Activated CD4-positive, alpha-beta T cell treated with anti-CD3 and anti-CD28 coated beads for 36 hours (primary cell): ENCODE data around the gene GSC2. TPM values are rescaled to one million over a fixed set of nuclear protein-coding genes. Genes with fewer than 3 reads are reported as not detected.
A peak's percentile ranks its signal among the peaks of the same experiment; 100 is the strongest.

Experiments used
- ATAC-seq: fragments of 200-7000 bp; cut with Tn5 transposase; one replicate; pipeline ENCODE4 v1.10.0; 2021; ENCODE audit warnings: mild to moderate bottlenecking, moderate library complexity
- CTCF ChIA-PET: fragments of 350-600 bp; sonication (Branson Sonifier 250); formaldehyde crosslinking; loops from one replicate; lab custom pipeline; 2021; ENCODE audit warnings: antibody characterized with exemption; lab: Charles Lee
- POLR2A ChIA-PET: fragments of 350-600 bp; sonication (Branson Sonifier 250); formaldehyde crosslinking; loops from one replicate; lab custom pipeline; 2021; ENCODE audit warnings: antibody characterized with exemption, inconsistent platforms; lab: Charles Lee
- DNase-seq: peaks from one replicate; pipeline ENCODE4 v3.0.0-alpha.2; 2020
- H3K27ac Mint-ChIP-seq: one replicate; pipeline ENCODE4 v1.8.0; 2021; ENCODE audit warnings: mixed read lengths
- H3K27me3 Mint-ChIP-seq: one replicate; pipeline ENCODE4 v1.8.0; 2021; ENCODE audit warnings: mixed read lengths
- H3K36me3 Mint-ChIP-seq: one replicate; pipeline ENCODE4 v1.8.0; 2021; ENCODE audit warnings: low read depth, mixed read lengths
- H3K4me1 Mint-ChIP-seq: one replicate; pipeline ENCODE4 v1.8.0; 2021; ENCODE audit warnings: mixed read lengths
- H3K4me3 Mint-ChIP-seq: one replicate; pipeline ENCODE4 v1.8.0; 2021; ENCODE audit warnings: mild to moderate bottlenecking, moderate library complexity, mixed read lengths
- H3K9me3 Mint-ChIP-seq: one replicate; pipeline ENCODE4 v1.8.0; 2021; ENCODE audit warnings: low read depth, mixed read lengths
- intact Hi-C, 2 experiments: fragments of 100-400 bp; cut with DNase I in 1 of 2; cut with micrococcal nuclease in 1 of 2; formaldehyde crosslinking; loops; one replicate each; pipeline versions ENCODE4 v1.14.2 to v1.15.1; 2022 to 2024; cut with DNase I, micrococcal nuclease
- total RNA-seq, 2 experiments: library from RNA; stranded (reverse); gene quantifications; one replicate each; pipeline ENCODE4 v1.2.3, GENCODE V29; 2021

Gene GSC2
- total RNA-seq, 2 experiments from 2014 or later = not detected

DNA sequence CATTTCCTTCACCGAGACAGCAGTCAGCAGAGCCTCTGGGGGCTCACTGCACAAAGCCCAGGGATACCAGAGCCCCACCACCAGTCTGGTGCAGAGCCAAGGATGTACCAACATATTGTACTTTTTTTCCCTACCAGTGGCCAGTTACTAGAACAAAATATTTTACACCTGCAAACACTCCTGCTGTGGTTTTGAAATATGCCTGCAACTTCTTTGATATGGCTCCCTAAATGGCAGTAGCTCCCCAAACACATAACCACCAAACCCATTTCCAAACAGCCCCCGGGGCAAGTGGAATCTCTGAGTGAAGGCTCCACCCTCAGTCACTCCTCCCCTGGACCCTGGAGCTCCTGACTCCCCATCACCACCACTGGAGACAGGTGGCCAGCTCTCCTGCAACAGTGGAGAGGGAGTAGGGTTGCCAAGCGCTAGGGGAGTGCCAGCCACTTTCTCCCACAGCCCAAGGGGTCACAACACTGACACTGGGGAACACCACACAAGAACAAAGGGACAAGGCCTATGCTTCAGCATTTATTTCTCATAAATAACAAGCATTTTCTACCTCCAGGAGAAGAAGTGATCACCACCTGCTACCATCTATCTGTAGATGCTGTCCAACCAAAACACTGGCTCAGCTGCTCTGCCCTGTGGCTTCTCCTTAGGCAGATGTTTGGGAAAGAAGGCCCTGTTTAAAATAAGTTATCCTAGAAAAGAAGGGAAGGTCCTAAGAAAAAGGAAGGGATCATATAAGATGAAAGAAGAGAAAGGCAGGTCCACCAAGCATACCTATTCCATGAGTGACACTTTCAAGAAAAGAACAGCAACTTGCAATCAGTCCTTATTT is 43.0 kb downstream of the GSC2 start:
- Mint-ChIP-seq H3K36me3 (peaks cover under 1% of the 10 kb centered on the region), H3K4me3 (no peak overlapping the region), H3K27me3 (no peaks in the 10 kb centered on the region), H3K4me1 (peaks cover 66% of the 10 kb centered on the region), H3K27ac (no peak overlapping the region), H3K9me3 (no peaks in the 10 kb centered on the region)
- ATAC-seq (no peak), DNase-seq (no peak)
- ChIA-PET POLR2A (no interaction called here), CTCF (interaction anchor here (0.6 to 1.8 kb wide), 8 partner anchors 8 to 372 kb away, joined by 3 to 7 read pairs (median 4); partner anchors contain the start of genes ESS2 and UFD1)
- intact Hi-C loops = loop anchor here (5.0 to 10.0 kb wide), 3 partner anchors 70 to 188 kb away; partner anchors contain the start of genes CLTCL1 (in 2 of the 2) and SLC25A1 (in 1 of the 2)

DNA sequence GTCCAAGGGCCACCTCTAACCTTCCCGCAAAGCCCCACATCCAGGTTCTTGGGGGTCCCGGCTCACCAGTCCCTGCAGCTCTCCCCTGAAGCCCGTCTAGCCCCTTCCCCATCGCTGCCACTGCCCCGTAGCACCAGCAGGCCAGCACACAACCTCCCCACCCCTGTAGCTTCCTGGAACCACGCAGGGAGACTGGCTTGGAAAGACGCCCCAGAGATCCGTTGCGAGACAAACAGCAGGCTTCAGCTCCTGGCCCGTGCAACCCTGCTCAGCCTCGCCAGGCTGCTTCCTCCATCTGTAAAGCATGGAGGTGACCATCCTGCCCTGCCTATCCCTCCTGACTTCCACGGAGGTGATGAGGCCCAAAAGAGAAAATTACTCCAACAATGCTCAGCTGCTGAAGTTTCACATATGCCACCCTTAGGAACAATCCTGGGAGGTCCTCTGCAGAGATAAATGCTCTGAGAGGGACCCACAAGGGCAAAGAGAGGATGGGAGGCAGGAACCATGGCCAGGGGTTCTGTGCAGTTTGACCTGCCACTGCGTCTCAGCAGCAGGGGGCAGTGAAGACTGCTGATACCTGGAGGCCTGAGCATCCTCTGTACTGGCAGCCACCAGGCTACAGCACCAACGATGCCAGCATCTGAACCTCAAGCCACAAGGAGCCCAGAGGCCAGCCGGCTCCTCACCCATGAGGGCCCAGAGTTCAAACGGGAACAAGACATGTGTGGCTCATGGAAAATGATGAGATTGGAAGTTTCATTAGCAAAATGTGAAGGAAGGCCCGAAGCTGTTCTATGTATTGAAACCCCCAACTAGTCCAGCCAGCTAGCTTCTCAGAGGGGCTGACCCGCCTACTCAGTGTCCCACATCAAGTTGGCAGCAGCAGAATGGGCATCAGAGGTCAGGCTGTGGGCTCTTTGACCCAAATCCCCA is 44.0 kb downstream of the GSC2 start:
- ChIA-PET POLR2A (no interaction called here), CTCF (interaction anchor here (0.6 to 1.4 kb wide), 6 partner anchors 9 to 373 kb away, joined by 3 to 5 read pairs (median 3); partner anchors contain the start of gene UFD1)
- Mint-ChIP-seq H3K36me3 (peaks cover 5% of the 10 kb centered on the region), H3K4me1 (peaks cover 65% of the 10 kb centered on the region), H3K27me3 (no peaks in the 10 kb centered on the region), H3K4me3 (no peak overlapping the region), H3K27ac (peak overlapping the region; percentile 33), H3K9me3 (no peaks in the 10 kb centered on the region)
- ATAC-seq (peak; percentile 45), DNase-seq (peak; percentile 67)
- intact Hi-C loops = loop anchor here (5.0 to 10.0 kb wide), 3 partner anchors 71 to 189 kb away; partner anchors contain the start of genes CLTCL1 (in 2 of the 2) and SLC25A1 (in 1 of the 2)

DNA sequence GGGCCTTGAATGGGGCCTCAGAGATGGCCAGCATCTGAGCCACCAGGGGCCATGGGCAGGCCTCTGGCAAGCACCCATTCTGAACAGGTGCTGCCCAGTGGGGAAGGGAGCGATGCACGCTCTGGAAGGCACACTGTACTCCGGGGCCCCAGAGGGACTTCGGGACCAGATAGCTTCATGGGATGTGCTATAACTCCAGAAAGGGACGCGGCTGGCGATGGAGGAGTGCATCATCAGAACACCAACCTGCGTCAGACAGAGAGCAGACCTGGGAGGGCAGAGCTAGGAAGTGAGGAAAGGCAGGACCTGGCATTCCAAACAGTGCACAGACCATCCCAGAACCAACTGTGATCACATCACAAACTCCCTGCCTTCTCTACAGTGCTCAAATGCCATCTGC is 44.6 kb downstream of the GSC2 start:
- POLR2A ChIA-PET = no interaction called here
- H3K36me3 Mint-ChIP-seq = peaks cover 5% of the 10 kb centered on the region
- no peak overlapping the region for H3K4me3 Mint-ChIP-seq
- peaks cover 60% of the 10 kb centered on the region for H3K4me1 Mint-ChIP-seq
- DNase-seq (no peak), ATAC-seq (no peak)
- H3K27ac Mint-ChIP-seq = no peak overlapping the region
- intact Hi-C loops = loop anchor here (5.0 to 10.0 kb wide), 3 partner anchors 72 to 189 kb away; partner anchors contain the start of genes CLTCL1 (in 2 of the 2) and SLC25A1 (in 1 of the 2)
- H3K27me3 Mint-ChIP-seq = no peaks in the 10 kb centered on the region
- H3K9me3 Mint-ChIP-seq = no peaks in the 10 kb centered on the region
- CTCF ChIA-PET = interaction anchor here (1.0 to 1.4 kb wide), 2 partner anchors 10 to 56 kb away, joined by 3 read pairs; no protein-coding TSS in a partner anchor

DNA sequence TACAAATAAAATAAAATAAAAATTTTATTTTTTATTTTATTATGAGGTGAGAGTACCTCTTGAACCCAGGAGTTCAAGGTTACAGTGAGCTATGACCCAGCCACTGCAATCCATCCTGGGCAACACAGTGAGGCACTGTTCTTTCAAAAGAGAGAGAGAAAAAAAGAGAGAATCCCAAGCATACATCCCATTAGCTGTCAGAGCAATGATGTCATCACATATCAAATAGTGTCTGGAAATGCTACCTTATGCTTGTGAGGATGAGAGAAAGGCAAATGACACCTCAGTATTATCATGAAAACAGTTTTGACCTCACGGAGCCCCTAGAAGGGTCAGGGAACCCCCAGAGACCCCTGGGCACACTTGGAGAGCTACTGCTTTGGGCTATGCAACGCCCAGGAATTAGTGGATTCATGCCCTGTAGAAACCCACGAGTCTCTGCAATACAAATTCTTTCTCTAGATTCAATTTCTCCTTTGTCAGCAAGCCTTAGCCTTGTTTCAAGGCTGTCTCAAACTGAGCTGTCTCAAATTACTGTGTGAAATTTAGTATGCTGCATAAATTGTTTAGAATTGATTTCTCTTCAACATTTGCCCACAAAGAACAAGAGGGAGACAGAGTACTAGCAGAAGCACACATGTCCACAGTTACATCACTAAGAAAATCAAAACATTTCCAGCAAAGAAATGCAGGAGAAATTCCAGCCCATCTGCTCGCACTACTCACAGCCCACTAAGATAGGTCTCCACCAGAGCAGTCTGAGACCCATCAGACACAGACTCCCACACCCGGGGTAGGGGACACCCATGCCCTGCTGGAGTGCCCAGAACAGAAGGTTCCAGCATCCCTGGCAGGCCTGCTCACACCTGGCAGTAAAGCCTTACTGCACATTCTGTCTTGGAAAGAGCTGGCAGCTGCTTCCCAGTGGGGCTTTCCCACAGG is 45.9 kb downstream of the GSC2 start:
- no peaks in the 10 kb centered on the region for H3K27me3 Mint-ChIP-seq
- DNase-seq (no peak), ATAC-seq (no peak)
- H3K4me1 Mint-ChIP-seq = peaks cover 52% of the 10 kb centered on the region
- CTCF ChIA-PET = interaction anchor here (0.5 to 1.4 kb wide), 5 partner anchors 11 to 429 kb away, joined by 3 to 4 read pairs (median 3); no protein-coding TSS in a partner anchor
- no peaks in the 10 kb centered on the region for H3K9me3 Mint-ChIP-seq
- no peak overlapping the region for H3K27ac Mint-ChIP-seq
- intact Hi-C loops = loop anchor here in 1 of 2 experiments (10.0 kb wide), 1 partner anchor 191 kb away; the partner anchor contains the start of gene CLTCL1
- POLR2A ChIA-PET = no interaction called here
- H3K4me3 Mint-ChIP-seq = no peak overlapping the region
- peaks cover 5% of the 10 kb centered on the region for H3K36me3 Mint-ChIP-seq

DNA sequence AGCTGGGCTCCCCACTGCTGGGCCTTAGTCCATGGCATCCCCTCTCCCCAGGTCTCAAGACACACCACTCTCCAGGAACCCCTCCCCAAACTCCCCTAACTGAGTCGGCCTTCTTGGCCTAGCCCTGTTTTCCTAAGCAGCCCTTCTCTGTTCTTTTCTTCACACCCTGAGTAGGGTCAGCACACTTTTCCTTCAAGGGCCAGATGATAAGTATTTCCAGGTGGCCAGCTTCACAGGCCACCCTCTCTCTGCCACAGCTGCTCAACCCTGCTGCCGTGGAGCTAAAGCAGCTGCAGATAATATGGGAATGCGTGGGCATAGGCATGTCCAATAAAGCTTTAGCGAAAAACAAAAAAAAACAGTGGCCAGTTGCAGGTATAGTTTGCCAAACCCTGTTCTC is 51.9 kb downstream of the GSC2 start:
- ATAC-seq (no peak), DNase-seq (no peak)
- Mint-ChIP-seq H3K4me3 (no peak overlapping the region), H3K27me3 (no peaks in the 10 kb centered on the region), H3K27ac (no peak overlapping the region), H3K9me3 (no peaks in the 10 kb centered on the region), H3K4me1 (peaks cover 25% of the 10 kb centered on the region), H3K36me3 (peaks cover 7% of the 10 kb centered on the region)
- intact Hi-C loops = loop anchor here in 1 of 2 experiments (5.0 kb wide), 1 partner anchor 144 kb away; no protein-coding TSS in a partner anchor
- CTCF ChIA-PET = no interaction called here
- POLR2A ChIA-PET = interaction anchor here (0.7 kb wide), 1 partner anchor 28 kb away, joined by 3 read pairs; no protein-coding TSS in a partner anchor

DNA sequence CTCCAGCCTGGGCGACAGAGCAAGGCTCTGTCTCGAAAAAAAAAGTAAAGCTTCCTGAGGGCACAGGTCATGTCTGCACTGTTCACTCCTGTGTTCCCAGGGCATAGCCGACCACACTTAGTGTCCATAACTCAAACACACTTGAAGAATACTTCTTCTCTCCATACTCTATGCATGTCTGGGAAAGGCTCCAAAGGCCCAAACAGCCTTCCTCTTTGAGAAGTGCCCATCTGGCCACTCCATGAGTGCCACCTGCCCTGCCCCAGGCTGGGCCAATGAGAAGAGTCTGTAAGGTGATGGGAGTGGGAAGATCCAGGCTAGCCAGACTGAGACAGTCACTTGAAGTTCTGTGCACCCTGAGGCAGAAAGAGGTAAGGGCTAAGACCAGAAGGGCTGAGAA is 52.6 kb downstream of the GSC2 start:
- peaks cover 9% of the 10 kb centered on the region for H3K36me3 Mint-ChIP-seq
- no peak overlapping the region for H3K27ac Mint-ChIP-seq
- DNase-seq = no peak
- H3K27me3 Mint-ChIP-seq = no peaks in the 10 kb centered on the region
- no peaks in the 10 kb centered on the region for H3K9me3 Mint-ChIP-seq
- ChIA-PET CTCF (no interaction called here), POLR2A (interaction anchor here (0.7 kb wide), 1 partner anchor 27 kb away, joined by 3 read pairs; no protein-coding TSS in a partner anchor)
- intact Hi-C loops = loop anchor here in 1 of 2 experiments (5.0 kb wide), 1 partner anchor 145 kb away; no protein-coding TSS in a partner anchor
- H3K4me3 Mint-ChIP-seq = no peak overlapping the region
- H3K4me1 Mint-ChIP-seq = peaks cover 25% of the 10 kb centered on the region
- no peak for ATAC-seq

Other genes with a start within 250 kb of the GSC2 start
- under 1 TPM; 0.28 to 0.59 TPM for gene DGCR6, start 244.0 kb downstream of the GSC2 start, total RNA-seq
- not detected for gene PRODH, start 214.0 kb downstream of the GSC2 start, total RNA-seq
- 10 to 100 TPM; 23.7 to 27.5 TPM for gene DGCR2, start 27.9 kb downstream of the GSC2 start, total RNA-seq
- gene TSSK2, start 19.0 kb downstream of the GSC2 start, total RNA-seq = not detected
- gene ESS2, start 5.6 kb downstream of the GSC2 start, total RNA-seq = 10 to 100 TPM; 12.9 to 13.4 TPM
- gene SLC25A1, start 28.4 kb upstream of the GSC2 start, total RNA-seq = 10 to 100 TPM; 48.5 to 52.8 TPM
- 1 to 10 TPM in 1 of 2 experiments, under 1 TPM in 1; 0.76 to 1.2 TPM for gene CLTCL1, start 141.4 kb upstream of the GSC2 start, total RNA-seq